Ectodermal cell (in vitro differentiated cells): ENCODE results near the gene LILRB5. TPM values are rescaled to one million over a fixed set of nuclear protein-coding genes. Genes with fewer than 3 reads are reported as not detected.
"Not testable (repeated sequence)": the region's sequence is repeated elsewhere in the genome, so short reads cannot be mapped to it uniquely, and the experiment has no call there.

ENCODE experiments used
- H3K27ac ChIP-seq: 2 replicates; pipeline ENCODE4 v1.7.0; 2013; ENCODE audit warnings: mild to moderate bottlenecking, low read depth, low read length; ENCODE audit not compliant: insufficient read depth, poor library complexity, severe bottlenecking
- H3K27me3 ChIP-seq: 2 replicates; pipeline ENCODE4 v1.7.0; 2013; ENCODE audit warnings: mild to moderate bottlenecking, low read length; ENCODE audit not compliant: insufficient read depth, control insufficient read depth, poor library complexity, severe bottlenecking
- H3K36me3 ChIP-seq: one replicate; pipeline ENCODE4 v1.7.0; 2013; ENCODE audit warnings: low read length; ENCODE audit not compliant: control insufficient read depth, insufficient read depth
- H3K4me1 ChIP-seq: one replicate; pipeline ENCODE4 v1.7.0; 2013; ENCODE audit warnings: low read length; ENCODE audit not compliant: control insufficient read depth, insufficient read depth
- H3K4me3 ChIP-seq: 2 replicates; pipeline ENCODE4 v1.7.0; 2013; ENCODE audit warnings: low read depth, low read length, control low read depth; ENCODE audit not compliant: insufficient read depth
- H3K9me3 ChIP-seq: 2 replicates; pipeline ENCODE4 v1.7.0; 2013; ENCODE audit warnings: mild to moderate bottlenecking, low read length, moderate library complexity; ENCODE audit not compliant: control insufficient read depth
- WGBS, 2 experiments: methylation state at CpG; one replicate each; pipeline ENCODE4 v1.1.7; 2013; ENCODE audit warnings: missing lambda C conversion rate in 2 of 2; 5-methylcytosine and 5-hydroxymethylcytosine counted together
- polyA plus RNA-seq, 4 experiments: library from polyadenylated mRNA; stranded (reverse); fragments of 50-300 nt; gene quantifications; one replicate each; pipeline ENCODE4 v1.2.3, GENCODE V29; 2013

The LILRB5 gene
- polyA plus RNA-seq (2013, experiment 1 of 4) = not detected
- not detected for polyA plus RNA-seq (2013, experiment 2 of 4)
- polyA plus RNA-seq (2013, experiment 3 of 4) = not detected
- polyA plus RNA-seq (2013, experiment 4 of 4) = not detected

DNA sequence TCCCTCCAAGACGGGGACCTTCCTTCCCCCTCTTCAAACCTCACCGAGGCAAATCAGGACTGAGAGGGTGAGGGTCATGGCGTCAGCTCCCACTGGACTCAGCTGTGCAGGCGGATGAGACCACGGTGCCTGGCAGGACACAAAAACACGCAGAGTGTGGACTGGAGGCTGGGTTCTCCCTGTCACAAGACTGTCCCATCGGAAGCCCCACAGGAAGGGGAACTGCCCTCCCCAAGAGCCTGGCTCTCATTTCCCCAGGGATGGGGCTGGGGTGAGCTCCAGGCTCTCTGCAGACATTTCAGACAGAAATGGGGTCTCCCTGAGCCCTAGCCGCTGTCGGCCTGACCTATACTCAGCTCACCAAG is at the start of gene LILRB5:
LILRB5 (minus strand) TSS at position 158 of the 365 bp plus-strand sequence; CDS start at position 78, 80 bp downstream.
- Histone ChIP-seq H3K27ac (no peak within 1 kb of the TSS), H3K36me3 (no peaks in the 10 kb centered on the region), H3K27me3 (no peaks in the 10 kb centered on the region), H3K9me3 (no peaks in the 10 kb centered on the region), H3K4me3 (no peak within 1 kb of the TSS), H3K4me1 (no peaks in the 10 kb centered on the region)
- 91 to 94% methylated on average over 9 of the region's 9 CpGs for WGBS, 2 experiments

DNA sequence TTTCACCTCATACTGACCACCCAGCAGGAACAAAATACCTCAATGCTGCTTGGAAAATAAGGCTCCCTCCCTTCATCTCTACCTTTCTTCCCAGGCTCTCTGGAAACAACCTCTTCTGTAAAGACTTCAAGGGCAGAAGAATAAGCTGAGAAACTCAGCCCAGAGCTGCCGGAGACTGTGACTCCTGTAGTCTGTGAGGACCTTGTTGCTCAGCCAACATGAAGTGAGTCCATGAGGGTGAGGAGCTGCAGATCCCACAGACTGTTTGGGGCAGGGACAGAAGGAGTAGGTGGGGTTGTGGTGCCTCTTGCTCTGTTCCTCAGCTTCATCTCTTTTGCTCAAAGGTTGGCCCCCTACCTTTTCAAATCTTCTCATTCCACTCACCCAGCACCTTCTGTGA is 48.1 kb upstream of the LILRB5 start:
- Histone ChIP-seq H3K9me3 (no peaks in the 10 kb centered on the region), H3K27ac (no peak overlapping the region), H3K4me3 (no peak overlapping the region), H3K27me3 (no peaks in the 10 kb centered on the region), H3K36me3 (no peaks in the 10 kb centered on the region), H3K4me1 (no peaks in the 10 kb centered on the region)
- WGBS, 2 experiments = 83 to 90% methylated on average over 1 of the region's 1 CpG

DNA sequence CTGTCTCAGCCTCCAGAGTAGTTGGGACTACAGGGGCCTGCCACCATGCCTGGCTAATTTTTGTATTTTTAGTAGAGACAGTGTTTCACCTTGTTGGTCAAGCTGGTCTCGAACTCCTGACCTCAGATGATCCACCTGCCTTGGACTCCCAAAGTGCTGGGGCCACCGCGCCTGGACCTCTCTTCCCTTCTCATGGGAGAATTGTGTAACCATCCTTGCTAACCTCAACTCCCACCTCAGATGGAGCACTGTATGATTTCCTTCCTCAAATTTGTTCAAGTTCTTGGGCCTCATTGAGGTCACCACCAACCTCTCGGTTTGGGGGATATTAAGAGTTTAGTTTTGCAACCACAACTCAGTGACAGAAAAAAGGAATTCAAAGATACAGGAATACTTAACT is 45.2 kb upstream of the LILRB5 start:
- 77 to 85% methylated on average over 4 of the region's 4 CpGs for WGBS, 2 experiments
- no peak overlapping the region for H3K27ac ChIP-seq
- no peaks in the 10 kb centered on the region for H3K36me3 ChIP-seq
- peaks cover 14% of the 10 kb centered on the region for H3K27me3 ChIP-seq
- H3K4me3 ChIP-seq = no peak overlapping the region
- no peaks in the 10 kb centered on the region for H3K9me3 ChIP-seq
- no peaks in the 10 kb centered on the region for H3K4me1 ChIP-seq

DNA sequence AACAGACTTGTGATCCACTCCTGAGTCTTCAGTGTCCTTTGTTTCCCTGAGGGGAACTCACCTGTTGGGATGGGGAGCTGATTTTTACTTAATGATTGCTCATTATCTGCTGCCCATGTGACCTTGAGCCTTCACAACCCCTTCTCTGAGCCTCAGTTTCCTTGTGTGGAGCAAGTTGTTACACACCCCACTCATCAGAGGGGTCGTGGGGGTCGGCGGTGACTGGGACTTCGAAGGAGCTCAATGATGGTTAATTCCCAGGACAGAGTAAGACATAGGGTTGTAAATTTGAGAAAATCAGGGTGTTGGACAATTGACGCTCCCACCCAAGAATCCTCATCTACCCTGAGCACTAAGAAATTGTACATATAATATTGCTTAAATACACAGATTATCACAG is 42.4 kb upstream of the LILRB5 start:
- Histone ChIP-seq H3K9me3 (no peaks in the 10 kb centered on the region), H3K36me3 (no peaks in the 10 kb centered on the region), H3K27me3 (peaks cover 14% of the 10 kb centered on the region), H3K27ac (no peak overlapping the region), H3K4me1 (no peaks in the 10 kb centered on the region), H3K4me3 (no peak overlapping the region)
- WGBS, 2 experiments = 89 to 90% methylated on average over 4 to 5 of the region's 5 CpGs

DNA sequence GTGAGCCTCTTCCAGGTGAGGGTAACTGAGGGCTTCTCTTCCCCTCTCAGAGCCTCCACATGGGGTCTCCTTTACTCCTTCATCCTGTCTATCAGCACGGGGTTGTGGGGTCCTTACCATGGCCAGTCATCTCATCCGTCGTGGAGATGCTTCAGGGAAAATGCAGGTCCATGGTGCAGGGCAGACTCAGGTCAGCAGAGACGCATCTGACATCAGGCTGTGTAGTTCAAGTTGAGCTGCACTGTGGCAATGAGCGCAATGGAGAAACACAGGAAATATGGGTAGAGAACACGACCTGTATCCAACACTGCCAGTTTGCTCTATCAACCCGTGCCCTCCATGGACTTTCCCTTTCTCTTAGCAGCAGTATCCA is 42.0 kb upstream of the LILRB5 start:
- no peak overlapping the region for H3K27ac ChIP-seq
- WGBS, 2 experiments = 62% methylated on average over 7 of the region's 7 CpGs
- no peaks in the 10 kb centered on the region for H3K4me1 ChIP-seq
- H3K9me3 ChIP-seq = no peaks in the 10 kb centered on the region
- no peaks in the 10 kb centered on the region for H3K36me3 ChIP-seq
- no peak overlapping the region for H3K4me3 ChIP-seq
- peaks cover 14% of the 10 kb centered on the region for H3K27me3 ChIP-seq

DNA sequence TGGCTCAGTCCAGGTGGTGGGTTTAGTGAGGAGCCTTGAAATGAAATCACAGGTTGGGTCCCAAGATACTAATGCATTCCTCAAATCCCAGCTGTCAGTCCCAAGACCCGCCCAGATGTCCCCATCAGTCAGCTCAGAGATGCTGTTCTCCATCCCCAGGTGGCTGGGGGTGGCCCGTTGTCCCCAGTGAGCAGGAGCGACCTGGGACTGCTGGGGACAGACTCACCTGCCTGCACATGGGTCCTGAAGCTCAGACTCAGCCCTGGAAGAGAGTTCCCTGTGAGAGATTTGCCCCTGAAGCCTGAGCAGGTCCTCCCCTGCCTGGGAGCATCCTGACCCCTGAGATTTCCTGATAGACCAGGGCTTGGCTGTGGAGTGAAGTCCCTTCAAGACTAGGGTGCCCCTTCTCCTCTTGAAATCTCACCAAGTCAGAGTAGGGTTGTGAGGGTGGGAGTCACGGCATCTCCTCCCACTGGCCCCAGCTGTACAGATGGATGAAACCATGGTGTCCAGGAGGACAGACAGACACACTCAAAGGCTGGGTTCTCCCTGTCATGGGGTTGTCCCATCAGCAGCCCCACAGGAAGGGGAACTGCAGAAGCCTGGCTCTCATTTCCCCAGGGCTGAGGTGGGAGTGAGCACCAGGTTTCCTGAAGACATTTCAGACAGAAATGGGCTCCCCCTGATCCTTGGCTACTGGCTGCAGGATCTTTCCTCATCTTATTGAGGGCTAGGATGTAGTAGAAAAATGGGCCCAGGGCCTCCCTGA is 41.5 kb upstream of the LILRB5 start:
- 67 to 71% methylated on average over 4 of the region's 4 CpGs for WGBS, 2 experiments
- Histone ChIP-seq H3K36me3 (no peaks in the 10 kb centered on the region), H3K9me3 (no peaks in the 10 kb centered on the region), H3K27ac (no peak overlapping the region), H3K4me3 (no peak overlapping the region), H3K27me3 (peaks cover 14% of the 10 kb centered on the region), H3K4me1 (no peaks in the 10 kb centered on the region)

DNA sequence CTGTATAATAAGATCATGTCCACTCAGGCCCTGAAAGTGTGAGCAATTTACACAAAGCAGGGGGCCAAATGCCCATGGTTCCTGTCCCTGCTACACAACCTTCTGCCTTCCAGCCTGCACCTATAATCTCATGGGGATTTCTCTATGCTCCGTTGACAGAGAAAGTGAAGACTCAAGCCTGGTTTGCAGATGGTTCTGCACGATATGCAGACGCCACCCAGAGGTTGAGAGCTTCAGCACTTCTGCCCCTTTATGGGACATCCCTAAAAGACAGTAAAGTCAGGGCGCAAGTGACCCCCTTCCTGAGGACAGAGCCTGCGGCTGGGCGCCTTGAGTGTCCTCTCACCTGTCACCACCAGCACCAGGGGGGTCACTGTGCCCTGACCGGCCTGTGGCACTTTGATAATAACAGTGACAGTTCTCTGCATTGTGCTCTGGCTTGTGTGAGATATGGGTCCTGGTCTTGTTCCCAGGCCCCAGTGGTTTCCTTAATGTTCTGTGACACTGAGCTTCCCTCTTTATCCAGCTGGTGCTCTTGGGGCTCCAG is 40.8 kb upstream of the LILRB5 start:
- Histone ChIP-seq H3K36me3 (no peaks in the 10 kb centered on the region), H3K9me3 (no peaks in the 10 kb centered on the region), H3K27ac (no peak overlapping the region), H3K4me3 (no peak overlapping the region), H3K4me1 (no peaks in the 10 kb centered on the region), H3K27me3 (peaks cover 14% of the 10 kb centered on the region)
- 51 to 52% methylated on average over 7 of the region's 7 CpGs for WGBS, 2 experiments

DNA sequence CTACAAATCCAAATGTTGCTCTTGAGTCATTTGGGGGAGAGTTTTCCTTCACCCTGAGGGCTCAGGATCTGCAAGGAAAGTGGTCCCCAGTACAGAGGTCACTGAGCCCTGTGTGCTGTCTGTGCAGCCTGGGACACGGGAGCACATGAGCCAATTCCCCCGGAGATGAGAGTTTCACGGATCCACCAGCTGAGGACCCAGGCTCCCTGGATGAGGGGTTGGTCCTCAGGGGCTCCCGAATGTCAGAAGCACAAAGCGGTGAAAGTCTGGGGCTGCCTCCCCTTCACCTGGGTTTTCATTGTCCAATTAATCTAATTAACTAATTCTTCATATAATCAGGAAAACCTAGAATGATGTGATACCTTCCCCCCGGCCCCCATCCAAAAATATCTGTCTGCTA is 37.5 kb upstream of the LILRB5 start:
- Histone ChIP-seq H3K4me3 (no peak overlapping the region), H3K4me1 (no peaks in the 10 kb centered on the region), H3K27ac (no peak overlapping the region), H3K9me3 (no peaks in the 10 kb centered on the region), H3K36me3 (no peaks in the 10 kb centered on the region), H3K27me3 (peaks cover 14% of the 10 kb centered on the region)
- WGBS, 2 experiments = 87 to 89% methylated on average over 5 to 6 of the region's 6 CpGs

DNA sequence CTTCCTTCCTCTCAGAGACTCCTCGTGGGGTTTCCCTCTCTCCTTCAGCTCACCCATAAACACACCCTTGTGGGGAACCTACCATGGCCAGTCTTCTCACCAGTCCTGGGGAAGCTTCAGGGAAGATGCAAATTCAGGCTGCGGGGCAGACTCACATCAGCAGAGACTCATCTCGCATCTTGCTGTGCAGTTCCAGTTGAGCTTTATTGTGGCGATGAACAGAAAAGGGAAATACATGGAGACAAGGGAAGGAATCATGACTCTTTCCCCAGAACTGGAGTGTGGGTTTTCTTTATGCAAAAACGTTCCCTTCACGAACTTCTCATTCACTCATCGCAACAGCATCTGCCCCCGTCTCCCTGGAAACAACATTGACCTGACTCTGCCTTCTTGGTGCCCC is 32.1 kb upstream of the LILRB5 start:
- 50% methylated on average over 2 to 4 of the region's 8 CpGs for WGBS, 2 experiments
- H3K27me3 ChIP-seq, H3K9me3 ChIP-seq, H3K36me3 ChIP-seq, H3K4me1 ChIP-seq, H3K4me3 ChIP-seq, H3K27ac ChIP-seq: not testable (repeated sequence)

DNA sequence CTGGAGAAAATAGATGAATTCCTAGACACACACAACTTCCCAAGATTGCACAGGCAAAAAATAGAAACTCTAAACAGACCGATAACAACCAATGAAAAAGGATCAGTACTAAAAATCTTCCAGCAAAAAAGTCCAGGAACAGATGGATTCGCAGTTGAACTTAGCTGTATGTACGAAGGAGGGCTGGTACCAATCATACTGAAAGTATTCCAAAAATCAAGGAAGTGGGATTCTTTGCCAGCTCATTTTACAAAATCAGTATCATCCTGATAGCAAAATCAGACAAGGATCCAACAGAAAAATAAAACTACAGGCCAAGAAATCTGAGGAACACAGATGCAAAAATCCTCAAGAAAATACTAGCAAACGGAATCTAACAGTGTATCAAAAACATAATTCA is 30.4 kb upstream of the LILRB5 start:
- 89 to 95% methylated on average over 4 of the region's 4 CpGs for WGBS, 2 experiments
- Histone ChIP-seq H3K27me3 (no peaks in the 10 kb centered on the region), H3K36me3 (no peaks in the 10 kb centered on the region), H3K27ac (no peak overlapping the region), H3K9me3 (no peaks in the 10 kb centered on the region), H3K4me3 (no peak overlapping the region), H3K4me1 (no peaks in the 10 kb centered on the region)
